Measurements from ENCODE around the gene TIGD3.

The TIGD3 gene

DNA sequence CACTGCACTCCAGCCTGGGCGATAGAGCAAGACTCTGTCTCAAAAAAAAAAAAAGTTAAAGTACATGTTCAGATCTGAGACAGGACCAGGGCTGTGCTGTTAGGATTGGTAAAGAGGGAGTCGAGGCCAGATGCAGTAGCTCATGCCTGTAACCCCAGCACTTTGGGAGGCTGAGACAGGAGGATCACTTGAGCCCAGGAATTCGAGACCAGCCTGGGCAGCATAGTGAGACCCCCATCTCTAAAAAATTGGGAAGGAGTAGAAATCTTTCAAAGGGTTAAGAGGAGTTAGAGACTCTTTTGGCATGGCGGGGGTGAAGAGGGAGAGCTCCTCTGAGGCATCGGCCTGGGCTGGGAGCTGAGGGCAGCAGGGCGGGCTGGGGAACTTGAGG lies 16.1 kb downstream of the TIGD3 start:
- no peak for DNase-seq (ENCODE audit: low spot score)
- no peak for FAIRE-seq

DNA sequence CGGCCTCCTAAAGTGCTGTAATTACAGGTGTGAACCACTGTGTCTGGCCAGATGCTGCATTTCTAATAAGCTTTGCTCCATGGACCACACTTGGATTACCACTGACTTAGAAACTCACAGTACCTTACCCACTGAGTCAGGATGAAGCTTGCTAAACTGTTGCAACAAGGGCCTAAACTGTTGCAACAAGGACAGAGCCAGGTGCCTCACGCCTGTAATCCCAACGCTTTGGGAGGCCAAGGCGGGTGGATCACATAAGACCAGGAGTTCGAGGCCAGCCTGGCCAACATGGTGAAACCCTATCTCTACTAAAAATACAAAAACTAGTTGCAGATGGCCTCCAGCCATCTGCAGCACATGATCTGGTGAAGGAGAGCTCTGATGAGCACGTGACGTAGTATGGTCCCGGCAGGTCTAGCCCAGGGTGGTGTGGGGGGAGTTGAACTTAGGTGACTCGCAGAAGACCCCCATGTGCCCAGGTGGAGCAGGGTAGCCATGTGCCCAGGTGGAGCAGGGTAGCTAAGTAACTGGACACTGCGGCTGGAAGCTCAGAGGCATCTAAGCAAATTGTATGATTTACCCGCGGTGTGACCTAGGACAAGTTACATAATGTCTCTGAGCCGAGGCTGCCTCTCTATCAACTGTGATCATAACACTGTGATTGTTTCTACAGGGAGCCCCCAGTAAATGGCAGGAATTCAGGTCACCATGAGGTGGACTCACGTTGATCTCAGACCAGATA lies 19.5 kb downstream of the TIGD3 start:
- FAIRE-seq, result no peak
- no peak for DNase-seq (ENCODE audit: low spot score)

DNA sequence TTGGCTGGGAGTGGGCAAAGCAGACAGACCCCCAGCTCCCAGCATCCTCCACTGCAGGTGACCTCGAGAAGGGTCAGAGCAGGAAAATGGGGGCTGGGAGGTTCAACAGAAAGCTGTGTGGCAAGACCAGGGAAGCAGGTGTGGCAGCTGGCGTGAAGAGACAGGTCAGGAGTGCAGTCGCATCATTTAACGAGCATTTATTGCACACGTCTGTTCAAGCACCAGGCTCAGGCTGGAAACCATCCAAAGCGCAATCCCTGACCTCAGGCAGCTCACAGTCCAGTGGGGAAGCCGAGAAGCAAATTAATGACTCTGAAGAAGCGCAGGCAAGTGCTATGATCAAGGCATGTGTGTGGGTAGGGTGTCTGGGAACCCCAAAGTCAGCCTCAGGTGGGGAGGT lies 20.5 kb downstream of the TIGD3 start:
- no peak for FAIRE-seq
- no peak for DNase-seq (ENCODE audit: low spot score)

DNA sequence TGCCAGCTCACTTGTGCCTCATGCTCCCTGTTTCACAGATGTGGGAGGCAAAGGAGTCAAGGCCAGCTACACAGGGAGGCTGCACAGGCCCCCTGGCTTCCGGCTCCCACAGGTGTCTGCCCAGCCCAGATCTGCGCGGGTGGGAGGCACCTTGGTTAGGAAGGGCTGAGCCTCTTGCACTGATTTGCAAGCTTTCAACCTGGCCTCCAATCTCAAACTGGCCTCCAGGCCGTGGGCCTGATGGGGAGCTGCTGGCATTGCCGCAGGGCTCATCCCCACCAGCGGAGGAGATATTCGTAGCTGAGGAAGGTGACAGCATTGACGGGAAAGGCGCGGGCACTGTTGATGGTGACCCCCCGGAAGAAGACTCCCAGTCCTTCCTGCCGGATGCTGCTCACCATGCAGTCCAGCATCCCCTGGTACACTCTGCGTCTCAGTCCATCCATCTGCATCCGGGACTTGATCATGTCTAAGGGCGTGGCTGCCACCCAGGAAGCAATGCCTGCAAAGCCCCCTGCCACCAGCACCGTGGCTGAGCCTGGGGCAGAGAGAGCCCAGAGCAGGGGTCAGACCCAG lies 21.7 kb downstream of the TIGD3 start:
- no peak for FAIRE-seq
- no peak for DNase-seq (ENCODE audit: low spot score)

DNA sequence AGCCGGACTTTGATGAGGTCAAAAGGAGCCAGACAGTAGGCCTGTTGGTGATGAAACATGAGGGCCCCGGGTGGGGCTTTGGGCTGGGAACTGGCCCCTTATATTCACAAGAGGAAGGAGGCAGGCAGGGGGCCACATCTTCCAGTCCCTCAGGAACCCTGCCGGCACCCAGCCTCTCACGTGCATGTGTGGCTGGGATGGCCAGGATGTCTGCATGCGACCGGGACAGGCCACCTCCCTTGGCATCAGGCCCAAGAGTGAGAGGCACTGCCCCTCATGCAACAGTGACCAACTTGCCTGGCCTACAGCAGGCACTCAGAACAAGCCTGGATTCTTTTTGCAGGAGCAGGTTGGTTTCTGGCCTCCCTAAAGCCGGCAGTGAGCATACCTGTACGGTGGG lies 22.5 kb downstream of the TIGD3 start:
- DNase-seq (ENCODE audit: low spot score), result no peak
- FAIRE-seq, result no peak

DNA sequence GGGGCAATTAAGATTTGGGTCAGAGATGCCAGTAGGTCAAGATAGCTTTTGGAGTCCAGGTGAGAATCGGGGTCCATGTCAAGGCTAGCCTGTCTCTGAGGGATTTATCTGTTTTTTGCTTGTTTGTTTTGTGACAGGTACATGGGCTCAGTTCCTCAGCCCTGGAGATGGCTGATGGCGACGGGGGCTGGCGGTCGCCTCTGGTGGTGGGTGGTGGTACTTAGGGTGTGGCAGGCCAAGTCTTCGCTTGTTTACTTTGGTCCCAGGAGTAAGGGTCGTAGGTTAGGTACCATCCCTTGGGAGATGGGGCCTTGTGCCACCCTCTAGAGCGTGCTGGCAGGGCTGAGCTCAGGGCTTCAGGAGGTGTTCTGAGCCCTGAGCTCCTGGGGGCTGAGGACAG lies 23.2 kb downstream of the TIGD3 start:
- FAIRE-seq (no peak), DNase-seq (ENCODE audit: low spot score) (no peak)

DNA sequence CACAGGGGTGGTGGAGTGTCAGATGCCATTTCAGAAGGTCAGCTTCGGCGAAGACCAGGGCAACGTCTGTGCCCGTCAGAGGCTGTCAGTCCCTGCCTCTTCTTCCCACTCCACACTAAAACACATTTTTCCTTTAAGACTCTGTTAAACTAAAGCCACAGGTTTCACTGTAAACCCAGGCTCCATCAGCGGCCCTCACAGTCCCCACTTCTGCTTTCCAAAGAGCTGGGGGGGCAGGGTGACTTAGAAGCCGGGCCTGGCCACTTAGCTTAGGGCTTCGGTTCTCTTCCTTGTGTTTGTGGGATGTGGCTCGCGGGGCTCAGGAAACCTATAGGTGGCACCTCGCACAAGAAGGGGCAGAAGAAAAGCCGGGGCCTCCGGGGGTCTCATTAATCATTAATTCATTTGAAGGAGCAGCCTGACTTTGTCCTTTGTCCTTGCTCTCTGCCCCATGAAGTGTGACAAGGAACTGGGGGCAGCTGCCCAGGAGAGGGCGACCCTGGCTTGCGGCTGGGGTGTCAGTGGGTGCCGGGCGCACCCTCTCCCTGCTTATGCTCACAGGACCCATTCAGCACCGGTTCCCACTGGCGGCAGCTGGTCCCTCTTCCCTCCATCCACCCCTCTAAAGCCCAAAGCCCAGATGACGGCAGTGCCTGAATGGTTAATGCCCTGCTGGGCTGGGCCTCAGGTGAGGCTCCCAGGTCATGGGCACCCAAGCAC lies 23.8 kb downstream of the TIGD3 start:
- no peak for FAIRE-seq
- DNase-seq (ENCODE audit: low spot score), result no peak

DNA sequence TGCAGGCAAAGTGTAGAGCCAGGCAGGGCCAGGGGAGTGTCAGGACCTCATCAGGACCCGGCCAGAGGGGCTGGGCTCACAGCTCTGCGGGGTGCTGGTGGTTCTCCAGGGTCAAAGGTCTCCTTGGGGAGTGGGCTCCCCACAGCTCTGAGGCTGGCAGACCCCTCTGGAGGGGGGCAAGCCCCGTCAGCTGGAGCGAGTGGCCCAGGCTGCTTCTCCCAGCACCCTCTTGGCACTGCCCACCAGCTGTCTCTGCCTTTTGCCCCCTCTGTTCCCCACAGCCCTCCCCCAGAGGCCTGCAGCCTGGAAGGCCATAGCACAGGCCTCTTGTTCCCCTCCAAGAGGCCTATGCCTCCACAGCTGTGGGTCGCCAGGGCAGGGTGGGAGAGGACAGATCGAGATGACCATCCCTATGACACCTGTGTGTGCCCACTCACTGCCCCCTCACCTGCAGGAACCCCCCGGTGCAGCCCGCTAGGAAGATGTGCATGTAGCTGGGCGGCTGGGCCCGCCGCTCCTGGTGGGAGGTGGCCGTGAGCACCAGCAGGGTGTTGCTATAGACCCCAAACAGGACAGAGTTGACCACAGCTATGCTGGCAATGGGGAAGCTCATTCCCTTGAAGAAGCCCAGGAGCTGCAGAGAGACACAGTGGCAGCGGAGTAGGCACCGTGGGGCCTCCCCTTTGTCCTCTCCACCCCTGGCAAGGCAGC lies 24.5 kb downstream of the TIGD3 start:
- FAIRE-seq, result no peak
- no peak for DNase-seq (ENCODE audit: low spot score)

DNA sequence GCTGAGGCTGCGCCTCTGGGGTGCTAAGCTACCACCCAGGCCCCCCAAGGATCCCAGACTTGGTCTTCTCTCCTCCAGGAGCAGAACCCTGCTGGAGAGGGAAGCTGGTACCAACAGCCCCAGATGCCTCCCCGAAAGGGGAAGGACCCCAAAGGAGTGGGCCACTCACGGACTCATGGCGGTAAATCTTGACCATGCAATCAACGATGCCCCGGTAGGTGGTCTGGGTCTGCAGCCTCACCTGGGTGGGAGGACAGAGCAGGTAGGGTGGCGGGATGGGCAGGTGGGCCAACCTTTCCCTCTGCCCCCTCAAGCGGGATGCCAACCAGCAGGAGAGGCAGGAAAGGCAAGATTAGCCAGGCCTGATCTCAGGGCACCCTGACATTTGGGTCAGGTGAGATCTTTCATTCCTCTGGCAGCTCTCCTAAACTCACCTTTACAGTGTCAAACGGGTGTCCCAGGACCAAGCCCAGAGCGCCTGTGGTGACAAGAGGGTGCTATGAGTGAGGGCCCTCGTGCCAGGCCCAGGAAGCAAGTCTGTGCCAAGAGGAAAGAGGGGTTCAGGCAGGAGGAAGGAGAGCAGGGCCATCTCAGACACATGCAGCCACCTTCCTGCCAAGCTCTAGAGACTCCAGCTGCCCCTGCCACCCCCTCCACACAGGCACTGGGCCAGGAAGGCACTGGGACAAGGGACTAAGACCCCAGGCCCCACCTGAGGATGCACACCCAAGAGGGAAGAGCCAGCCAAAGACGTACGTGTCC lies 25.3 kb downstream of the TIGD3 start:
- FAIRE-seq (no peak), DNase-seq (ENCODE audit: low spot score) (no peak)

DNA sequence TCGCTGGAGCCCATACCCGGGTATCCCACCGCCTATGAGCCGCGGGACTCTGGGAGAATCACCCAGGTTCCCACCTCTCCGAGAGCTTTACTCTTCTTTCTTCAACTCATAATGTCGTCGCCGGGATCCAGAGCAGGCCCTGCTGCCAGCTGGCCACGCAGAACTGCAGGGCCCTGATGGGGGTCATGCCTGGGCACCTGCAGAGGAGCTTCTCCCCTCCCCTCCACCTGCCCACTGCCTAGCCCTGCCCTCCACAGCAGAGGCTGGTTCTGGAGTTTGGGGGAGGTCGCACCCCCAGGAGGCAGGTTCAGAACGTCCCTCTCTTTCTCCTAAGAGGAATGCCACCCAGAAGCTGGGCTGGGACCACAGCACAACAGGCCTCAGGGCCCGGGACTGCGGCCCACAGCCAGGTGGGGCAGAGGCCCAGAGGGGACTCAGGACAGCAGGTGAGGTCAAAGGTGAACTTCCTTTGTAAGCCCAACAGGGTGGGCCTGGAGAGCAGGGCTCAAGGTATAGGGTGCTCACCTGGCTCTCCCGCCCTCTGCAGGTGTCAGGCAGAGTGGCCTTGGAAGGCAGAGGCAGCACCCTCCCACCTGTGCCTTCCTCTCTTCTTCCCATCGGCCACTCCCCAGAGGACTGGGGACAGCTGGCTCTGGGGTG lies 26.0 kb downstream of the TIGD3 start:
- FAIRE-seq (no peak), DNase-seq (ENCODE audit: low spot score) (no peak)

DNA sequence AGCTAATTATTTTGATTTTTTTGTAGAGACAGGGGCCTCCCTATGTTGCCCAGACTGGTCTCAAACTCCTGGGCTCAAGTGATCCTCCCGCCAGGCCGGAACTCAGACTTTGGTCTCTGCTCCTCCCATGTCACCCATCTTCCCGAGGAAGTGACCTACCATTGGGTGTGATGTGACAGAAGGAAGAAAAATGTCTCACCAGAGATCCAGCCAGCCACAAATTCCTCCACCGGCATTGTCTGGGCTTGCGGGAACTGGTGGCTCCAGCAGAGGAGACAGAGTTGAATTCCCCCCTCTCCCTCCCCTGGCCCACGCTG lies 27.1 kb downstream of the TIGD3 start:
- DNase-seq (ENCODE audit: low spot score) (no peak), FAIRE-seq (peak; percentile 20)

DNA sequence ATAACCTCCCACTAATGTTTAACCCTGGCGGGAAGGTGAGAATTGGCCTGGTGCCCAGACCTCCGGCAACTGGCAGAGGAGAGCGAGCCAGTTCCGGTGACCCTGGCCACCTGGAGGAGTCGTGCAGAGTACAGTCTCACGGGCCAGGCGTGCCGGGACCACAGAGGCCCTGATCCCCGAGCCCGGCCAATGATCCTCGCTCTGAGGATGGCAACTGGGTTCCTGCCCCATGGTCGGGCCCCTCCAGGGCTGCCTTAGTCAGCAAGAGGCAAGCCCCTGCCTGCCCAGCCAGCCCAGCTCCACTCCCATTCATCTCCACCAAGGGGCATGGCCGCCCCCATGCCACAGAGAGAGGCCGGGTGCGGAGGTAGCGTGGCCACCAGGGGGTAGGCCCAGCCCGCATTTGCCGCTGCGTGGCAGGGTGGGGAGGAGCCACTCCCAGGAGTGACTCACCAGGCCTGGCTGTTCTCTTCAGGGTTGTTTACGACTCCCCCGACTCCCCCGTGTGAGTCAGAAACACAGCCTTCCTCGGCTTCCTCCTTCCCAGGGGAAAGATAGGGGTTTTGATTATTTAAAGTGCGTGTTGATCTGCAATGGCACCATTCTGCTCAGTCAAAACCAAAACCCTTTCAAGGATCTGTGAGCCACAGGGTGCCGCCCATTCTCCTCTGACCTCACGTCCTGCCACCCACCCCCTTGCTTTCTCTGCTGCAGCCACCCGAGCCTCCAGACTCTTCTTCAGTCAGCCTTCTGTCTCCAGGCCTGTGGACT lies 27.7 kb downstream of the TIGD3 start, which contains the start of gene SLC25A45:
Gene SLC25A45, minus strand, starts transcription at position 614 of the 771 bp plus-strand sequence. CDS start 695 bp downstream, outside the sequence.
- FAIRE-seq (peak; percentile 99), DNase-seq (ENCODE audit: low spot score) (peak; percentile 94)

DNA sequence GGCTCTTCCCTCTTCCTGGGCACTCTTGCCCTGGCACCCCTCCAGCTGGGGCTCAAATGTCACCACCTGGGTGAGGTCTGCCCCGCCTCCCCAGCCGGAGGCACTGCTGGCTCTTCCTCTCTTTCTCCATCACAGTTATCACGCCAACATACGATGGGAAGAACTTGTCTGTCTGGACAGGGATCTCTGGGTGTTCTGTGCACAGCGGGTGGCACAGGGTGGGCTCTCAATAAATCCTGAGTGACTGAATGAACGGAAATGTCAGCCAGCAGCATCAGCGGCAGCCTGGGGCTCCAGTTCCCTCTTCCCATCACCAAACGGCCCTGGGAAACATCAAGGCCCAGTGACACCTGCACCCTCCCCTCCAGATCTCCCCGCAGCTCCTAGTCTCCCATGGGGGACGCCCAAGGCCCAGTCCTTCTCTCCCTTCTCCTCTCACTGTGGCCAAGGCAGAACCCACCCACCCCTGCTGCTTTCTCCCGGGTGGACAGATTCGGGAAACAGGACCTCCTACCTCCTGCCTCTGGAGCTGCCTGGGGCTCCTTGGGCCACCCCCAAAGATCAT lies 28.3 kb downstream of the TIGD3 start:
- DNase-seq (ENCODE audit: low spot score), result no peak
- FAIRE-seq, result peak; percentile 30

DNA sequence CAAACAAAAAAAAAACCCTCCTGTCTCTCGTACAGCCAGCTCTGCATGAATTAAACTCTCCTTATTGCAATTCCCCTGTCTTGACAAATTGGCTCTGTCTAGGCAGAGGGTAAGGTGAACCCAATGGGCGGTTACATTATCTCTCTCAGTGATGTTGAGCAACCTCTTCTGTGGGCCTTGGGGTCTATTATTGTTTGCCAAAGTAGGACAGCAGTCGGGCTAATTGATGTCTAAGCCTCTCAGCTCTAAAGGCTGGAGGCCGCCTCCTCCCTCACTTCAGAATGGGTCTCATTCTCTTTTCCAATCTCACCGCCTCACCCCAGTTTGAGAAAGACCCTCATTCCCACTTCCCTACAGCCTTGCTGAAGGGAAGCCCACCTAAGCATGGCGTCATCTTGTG lies 29.2 kb downstream of the TIGD3 start:
- FAIRE-seq, result no peak
- DNase-seq (ENCODE audit: low spot score), result no peak

DNA sequence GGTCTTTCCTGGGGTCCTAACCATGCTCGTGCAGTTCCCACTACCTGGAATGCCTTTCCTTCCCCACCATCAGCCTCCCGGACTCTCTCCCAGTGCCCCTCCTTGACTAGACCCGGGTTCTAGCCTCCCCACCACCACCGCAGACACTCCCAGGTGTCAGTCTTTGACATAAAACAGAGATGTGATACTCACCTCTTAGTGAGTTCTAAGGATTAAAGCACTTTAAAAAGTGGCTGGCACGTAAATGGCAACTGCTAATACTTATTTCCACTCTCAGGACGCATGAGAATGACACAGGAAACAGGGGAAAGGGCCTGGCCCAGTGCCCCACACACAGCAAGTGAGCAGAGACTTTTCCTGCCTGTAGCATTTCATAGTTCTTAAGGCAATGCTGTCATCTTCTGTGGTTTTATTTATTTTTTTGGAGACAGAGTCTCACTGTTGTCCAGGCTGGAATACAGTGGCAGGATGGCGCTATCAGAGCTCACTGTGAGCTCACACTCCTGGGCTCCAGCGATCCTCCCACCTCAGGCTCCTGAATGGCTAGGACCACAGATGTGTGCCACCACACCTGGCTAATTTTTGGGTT lies 29.8 kb downstream of the TIGD3 start:
- FAIRE-seq, result no peak
- DNase-seq (ENCODE audit: low spot score), result no peak

DNA sequence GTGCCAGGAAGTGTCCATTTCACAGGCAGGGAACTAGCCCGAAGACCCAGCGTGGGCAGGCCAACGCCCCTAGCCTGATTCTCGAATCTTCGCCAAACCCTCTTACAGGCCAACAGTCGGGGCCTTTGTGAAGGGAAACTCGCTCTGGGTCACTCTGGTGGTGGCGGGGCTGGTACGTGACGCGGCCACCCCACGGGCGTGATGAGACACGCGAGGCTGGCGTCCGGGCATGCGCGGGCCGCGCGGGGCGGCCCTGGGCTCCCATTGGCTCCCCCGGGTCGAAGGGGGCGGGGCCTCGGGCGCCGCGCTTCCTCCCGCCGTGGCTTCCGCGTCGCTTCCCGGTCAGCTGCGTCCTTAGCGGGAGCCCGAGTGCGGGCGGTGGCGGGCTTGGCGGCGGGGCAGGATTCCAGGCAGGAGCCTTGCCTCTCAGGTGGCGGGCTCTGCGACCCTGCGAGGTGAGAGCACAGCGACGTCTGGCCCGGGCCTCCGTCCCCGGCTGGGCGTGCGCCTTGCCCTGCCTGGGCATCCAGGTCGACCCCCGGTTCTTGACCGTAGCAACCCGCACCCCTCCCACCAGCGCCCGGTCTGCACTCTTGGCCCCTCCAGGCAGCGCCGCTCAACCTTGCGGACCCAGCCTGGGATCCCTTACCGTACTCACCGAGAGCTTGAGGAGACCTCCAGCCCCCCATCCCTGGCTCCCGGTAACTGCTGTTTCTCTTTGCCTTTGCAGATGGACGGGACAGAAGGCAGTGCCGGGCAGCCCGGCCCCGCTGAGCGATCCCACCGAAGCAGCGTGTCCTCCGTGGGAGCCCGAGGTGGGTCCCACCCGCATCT lies 32.0 kb downstream of the TIGD3 start, which contains the start of gene FRMD8:
Gene FRMD8, plus strand, starts transcription at position 331 of the 834 bp plus-strand sequence. Its CDS starts 400 bp downstream, at position 731.
- FAIRE-seq (no peak), DNase-seq (ENCODE audit: low spot score) (peak; percentile 92)

DNA sequence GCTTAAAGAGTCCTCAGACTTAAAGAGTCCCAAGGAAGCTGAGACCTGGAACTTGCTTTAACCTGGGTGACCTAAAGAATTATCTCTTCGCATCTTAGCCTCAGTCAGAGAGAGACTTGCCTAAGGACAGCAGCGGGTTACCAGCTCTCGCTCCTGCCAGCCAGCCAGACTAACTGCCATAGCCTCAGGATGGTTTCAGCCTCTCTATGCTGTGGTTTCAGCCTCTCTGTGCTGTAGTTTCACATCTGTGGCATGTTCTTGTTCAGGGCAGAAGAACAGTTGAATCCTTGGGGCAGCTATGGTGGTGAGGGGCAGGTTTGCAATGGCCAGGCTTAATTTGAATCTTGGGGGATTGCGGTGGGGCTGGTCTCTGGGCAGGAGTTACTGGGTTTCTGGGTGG lies 34.2 kb downstream of the TIGD3 start:
- DNase-seq (ENCODE audit: low spot score) (no peak), FAIRE-seq (no peak)

DNA sequence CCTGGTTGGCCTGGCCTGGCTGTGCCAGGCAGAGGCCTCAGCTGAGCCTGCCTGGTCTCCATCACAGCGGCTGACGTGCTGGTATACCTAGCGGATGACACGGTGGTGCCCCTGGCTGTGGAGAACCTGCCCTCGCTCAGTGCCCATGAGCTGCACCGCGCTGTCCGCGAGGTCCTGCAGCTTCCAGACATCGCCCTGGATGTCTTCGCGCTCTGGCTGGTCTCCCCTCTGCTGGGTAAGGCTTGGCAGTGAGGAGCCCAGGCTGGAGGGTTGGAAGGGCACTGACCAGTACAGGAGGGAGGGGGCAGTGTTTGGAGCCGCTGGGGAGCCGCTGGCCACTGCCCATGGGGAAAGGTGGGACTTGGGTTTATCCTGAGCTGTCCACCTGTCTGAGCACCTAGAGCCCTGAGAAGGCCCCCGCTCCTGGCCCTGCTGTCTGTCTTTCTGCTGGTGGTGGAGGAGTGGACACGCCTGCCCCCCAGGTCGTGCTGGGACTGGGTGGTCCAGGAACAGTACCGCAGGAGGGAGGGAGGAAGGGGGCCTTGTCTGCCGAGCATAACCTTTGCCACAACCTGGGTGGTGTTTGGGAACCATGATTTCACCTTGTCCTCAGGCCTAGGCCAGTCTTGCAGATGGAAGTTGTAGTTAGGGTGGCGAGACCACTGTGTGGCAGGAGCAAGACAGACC lies 34.9 kb downstream of the TIGD3 start:
- no peak for DNase-seq (ENCODE audit: low spot score)
- no peak for FAIRE-seq
